ENCODE measurements around the gene CCNG1.
"Not testable (repeated sequence)": the region's sequence is repeated elsewhere in the genome, so short reads cannot be mapped to it uniquely, and the experiment has no call there.

CCNG1 gene

GRCh38 chr5:163437309-163438182 lies at the start of gene CCNG1:
Gene CCNG1 (plus strand): TSS chr5:163437595. CDS start chr5:163439257, 1,662 bp downstream.
- peak; percentile 92 for DNase-seq

GRCh38 chr5:163395792-163396191 lies 41.6 kb upstream of the CCNG1 start:
- no peak for DNase-seq

- DNase-seq: peak; percentile 36
Measured at GRCh38 chr5:163396818-163397340, 40.5 kb upstream of the CCNG1 start.

GRCh38 chr5:163397354-163397753 lies 40.0 kb upstream of the CCNG1 start:
- DNase-seq: no peak

GRCh38 chr5:163399923-163400322 lies 37.5 kb upstream of the CCNG1 start:
- DNase-seq: no peak

- DNase-seq: no peak
Measured at GRCh38 chr5:163401271-163401670, 36.1 kb upstream of the CCNG1 start.

- no peak for DNase-seq
Measured at GRCh38 chr5:163402007-163402406, 35.4 kb upstream of the CCNG1 start.

- DNase-seq: no peak
Measured at GRCh38 chr5:163404364-163405173, 32.8 kb upstream of the CCNG1 start.

- DNase-seq: no peak
Measured at GRCh38 chr5:163407034-163407655, 30.2 kb upstream of the CCNG1 start.

- peak; percentile 53 for DNase-seq
Measured at GRCh38 chr5:163408311-163408923, 29.0 kb upstream of the CCNG1 start.

- DNase-seq: no peak
Measured at GRCh38 chr5:163409384-163409783, 28.0 kb upstream of the CCNG1 start.

- DNase-seq: no peak
Measured at GRCh38 chr5:163410505-163410904, 26.9 kb upstream of the CCNG1 start.

GRCh38 chr5:163415673-163416072 lies 21.7 kb upstream of the CCNG1 start:
- DNase-seq: not testable (repeated sequence)

- DNase-seq: no peak
Measured at GRCh38 chr5:163424836-163425235, 12.6 kb upstream of the CCNG1 start.

- not testable (repeated sequence) for DNase-seq
Measured at GRCh38 chr5:163426128-163426527, 11.3 kb upstream of the CCNG1 start.

- DNase-seq: no peak
Measured at GRCh38 chr5:163432544-163432943, 4.9 kb upstream of the CCNG1 start.

GRCh38 chr5:163433271-163433670 lies 4.1 kb upstream of the CCNG1 start:
- no peak for DNase-seq

- no peak for DNase-seq
Measured at GRCh38 chr5:163434401-163434866, 3.0 kb upstream of the CCNG1 start.

GRCh38 chr5:163436515-163436914 lies 880 bp upstream of the CCNG1 start:
- no peak for DNase-seq

GRCh38 chr5:163437011-163437308 lies 435 bp upstream of the CCNG1 start:
- DNase-seq: no peak

- no peak for DNase-seq
Measured at GRCh38 chr5:163439092-163439425, 1.7 kb downstream of the CCNG1 start.

GRCh38 chr5:163440954-163441353 lies 3.6 kb downstream of the CCNG1 start:
- DNase-seq: no peak

GRCh38 chr5:163444526-163444925 lies 7.1 kb downstream of the CCNG1 start:
- DNase-seq: no peak
